Measurements from ENCODE around the gene PRKG1. TPM values are rescaled to one million over a fixed set of nuclear protein-coding genes. Genes with fewer than 3 reads are reported as not detected.

The PRKG1 gene
- total and polyA plus RNA-seq, 2 of the 4 experiments (the other 2 are of a cell fraction): 3.5 to 18.3 TPM

GRCh38 chr10:51683031-51683691 is 608.9 kb downstream of the PRKG1 start:
- H4K20me1 ChIP-seq (ENCODE audit: insufficient read depth, low read length): no peaks in the 10 kb centered on the region
- in situ Hi-C loops (cut with MboI; ENCODE audit: low sequenced_read_pairs): no loop called here
- H2BK20ac ChIP-seq (ENCODE audit: low read depth, low read length): no peak overlapping the region
- H3K18ac ChIP-seq (ENCODE audit: low read depth, low read length): no peak overlapping the region; the same call in 1 of the 2 replicates
- WGBS, 2 experiments (ENCODE audit: extremely low coverage in 2 of 2, insufficient read length in 1 of 2): no CpG with 5 or more reads among the region's 4 CpGs
- peaks cover 0 to 7% of the 10 kb centered on the region in 2 experiments; a peak in 2 of 4 replicates for H3K79me1 ChIP-seq (ENCODE audit: low read depth in 1 of 2, low read length in 2 of 2)
- H3K23ac ChIP-seq (ENCODE audit: low read depth, low read length): no peak overlapping the region; the same call in 1 of the 2 replicates
- H3K56ac ChIP-seq (ENCODE audit: extremely low read depth, insufficient read depth, low read length): no peak overlapping the region
- intact Hi-C loops (cut with micrococcal nuclease): no loop called here
- H3K27ac ChIP-seq (ENCODE audit: insufficient read depth, low read length): no peak overlapping the region
- CTCF ChIA-PET: no interaction called here
- no peaks in the 10 kb centered on the region for H3K27me3 ChIP-seq (ENCODE audit: control insufficient read depth, insufficient read depth, low read length)
- H2BK120ac ChIP-seq (ENCODE audit: low read depth, low read length): no peak overlapping the region
- no peak overlapping the region for H2BK15ac ChIP-seq (ENCODE audit: low read depth, low read length)
- H3K9me1 ChIP-seq (ENCODE audit: insufficient read depth, low read length): peaks cover 8% of the 10 kb centered on the region; the same call in 1 of the 2 replicates
- H2AFZ ChIP-seq (replicated peaks; ENCODE audit: low read length, poor library complexity): peak overlapping the region; percentile 63
- no peak overlapping the region for H3K4me2 ChIP-seq (ENCODE audit: low read depth, low read length)
- no peak overlapping the region for H2AK9ac ChIP-seq (replicated peaks; ENCODE audit: low read depth, low read length, poor library complexity)
- DNase-seq (peak; percentile 35), ATAC-seq (ENCODE audit: low read depth) (peak; percentile 63)
- dilution Hi-C loops (cut with HindIII; ENCODE audit: low sequenced_read_pairs, unreplicated experiment): no loop called here
- H4K5ac ChIP-seq (ENCODE audit: low read depth, low read length): no peak overlapping the region
- H3K9ac ChIP-seq (ENCODE audit: low read depth, low read length): no peak overlapping the region
- no TSS peak for BruUV-seq (replicated peaks)
- no peak overlapping the region for H3K4me3 ChIP-seq (ENCODE audit: insufficient read depth, low read depth, low read length)
- H3K14ac ChIP-seq (replicated peaks; ENCODE audit: low read depth, low read length): no peak overlapping the region; the same call in 1 of the 2 replicates
- POLR2A ChIA-PET (ENCODE audit: unreplicated experiment): no interaction called here
- H4K91ac ChIP-seq (ENCODE audit: insufficient read depth, low read depth, low read length): no peak overlapping the region
- peaks cover 5% of the 10 kb centered on the region; the same call in 1 of the 2 replicates for H3K4me1 ChIP-seq (ENCODE audit: control insufficient read depth, insufficient read depth, low read length)
- no peak overlapping the region for H4K8ac ChIP-seq (ENCODE audit: low read depth in 2 of 2, low read length in 2 of 2)
- H3K9me3 ChIP-seq (ENCODE audit: control insufficient read depth, insufficient read depth, low read length): no peaks in the 10 kb centered on the region
- H3K36me3 ChIP-seq (ENCODE audit: control insufficient read depth, insufficient read depth, low read length): no peaks in the 10 kb centered on the region
- H2AK5ac ChIP-seq (ENCODE audit: low read depth, low read length): peak overlapping the region; percentile 2; the same call in 1 of the 2 replicates
- TF ChIP-seq USF2 (IDR thresholded peaks at IDR 0.05; ENCODE audit: low read depth, low read length) (no peak), BHLHE40 (IDR thresholded peaks at IDR 0.05; ENCODE audit: low read depth, low read length) (peak; percentile 31; the same call in 1 of the 2 replicates)
- no peak overlapping the region for H3K4ac ChIP-seq (ENCODE audit: low read depth, low read length)
- H2BK5ac ChIP-seq (ENCODE audit: low read depth, low read length, poor library complexity, severe bottlenecking): no peak overlapping the region
